CD4-positive, alpha-beta T cell treated with Interferon gamma for 1 hour (primary cell): ENCODE data around the gene SLC13A5.
A peak's percentile ranks its signal among the peaks of the same experiment; 100 is the strongest.
"Not testable (repeated sequence)": the region's sequence is repeated elsewhere in the genome, so short reads cannot be mapped to it uniquely, and the experiment has no call there.

ENCODE experiments used
- DNase-seq: peaks from one replicate; pipeline ENCODE4 v3.0.0-alpha.2; 2020

Gene SLC13A5

GRCh38 chr17:6658411-6658810 is 54.8 kb downstream of the SLC13A5 start:
- not testable (repeated sequence) for DNase-seq

- no peak for DNase-seq
Observed at GRCh38 chr17:6657633-6658287, 55.4 kb downstream of the SLC13A5 start.

DNA sequence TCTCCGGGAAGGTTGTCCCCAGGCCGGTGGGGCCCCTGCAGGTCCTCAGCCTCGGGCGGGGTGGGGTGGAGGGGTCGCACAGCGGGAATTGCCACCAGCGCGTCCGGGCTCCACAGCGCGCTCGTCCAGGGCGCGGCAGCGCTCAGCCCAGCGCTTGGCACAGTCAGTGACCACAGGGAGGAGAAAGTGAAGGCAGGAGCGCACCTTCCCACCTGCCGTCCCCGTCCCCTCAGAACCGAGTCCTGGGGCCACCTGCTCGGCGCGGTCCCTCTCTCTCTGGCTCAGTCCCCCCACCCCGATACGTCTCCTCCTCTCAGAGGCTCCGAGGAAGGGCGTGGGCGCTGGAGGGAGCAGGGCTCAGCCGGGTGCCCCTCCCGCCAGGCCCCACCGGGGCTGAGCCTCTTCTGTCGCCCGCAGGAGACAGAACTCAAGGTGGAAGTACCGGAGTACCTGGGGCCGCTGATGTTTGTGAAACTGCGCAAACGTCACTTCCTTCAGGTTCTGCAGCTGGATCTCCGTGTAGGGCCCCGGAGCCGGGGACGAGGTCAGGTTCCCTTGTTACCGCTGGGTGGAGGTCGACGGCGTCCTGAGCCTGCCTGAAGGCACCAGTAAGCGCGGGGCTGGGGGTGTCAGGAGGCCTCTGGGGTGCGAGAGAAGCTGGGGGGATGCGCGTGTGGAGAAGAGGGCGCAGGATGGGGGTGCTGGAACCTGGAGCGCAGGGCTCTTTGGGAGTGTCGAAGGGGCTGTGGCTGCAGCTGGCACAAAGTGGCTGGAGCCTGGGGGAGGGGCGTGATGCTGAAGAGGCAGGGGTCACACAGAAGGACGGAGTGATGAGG is 56.2 kb downstream of the SLC13A5 start:
- DNase-seq: peak; percentile 78

- not testable (repeated sequence) for DNase-seq
Observed at GRCh38 chr17:6655732-6656361, 57.3 kb downstream of the SLC13A5 start.

- no peak for DNase-seq
Observed at GRCh38 chr17:6654841-6655731, 58.1 kb downstream of the SLC13A5 start.

- DNase-seq: no peak
Observed at GRCh38 chr17:6651919-6652452, 61.2 kb downstream of the SLC13A5 start.

GRCh38 chr17:6651354-6651918 is 61.7 kb downstream of the SLC13A5 start, which contains the start of the genes C17orf100 and MED31:
Gene C17orf100, plus strand, starts transcription at chr17:6651762. Its CDS starts 152 bp downstream, at chr17:6651914.
Gene MED31, minus strand, starts transcription at chr17:6651605. Its CDS starts 77 bp downstream, at chr17:6651528.
- peak; percentile 97 for DNase-seq

DNA sequence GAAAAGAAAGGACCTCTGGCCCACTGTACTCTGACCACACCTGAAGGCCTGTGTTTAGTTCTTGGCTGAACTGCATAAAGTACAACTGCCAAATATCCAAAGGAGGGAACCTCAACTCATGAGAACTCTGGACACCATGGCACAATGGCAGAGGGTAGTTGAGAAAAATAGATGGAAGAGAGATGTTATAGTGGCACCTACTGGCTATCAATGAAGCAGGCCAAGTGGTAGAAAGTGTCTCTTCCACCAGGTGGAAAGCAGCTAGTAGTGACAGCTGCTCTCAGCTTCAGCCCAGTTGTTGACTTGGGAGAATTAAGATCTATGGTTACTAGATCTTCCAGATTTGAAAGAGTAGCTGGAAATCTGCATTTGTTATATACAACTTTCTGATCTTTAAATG is 65.0 kb downstream of the SLC13A5 start:
- no peak for DNase-seq

GRCh38 chr17:6643451-6644125 is 69.6 kb downstream of the SLC13A5 start:
- no peak for DNase-seq

DNA sequence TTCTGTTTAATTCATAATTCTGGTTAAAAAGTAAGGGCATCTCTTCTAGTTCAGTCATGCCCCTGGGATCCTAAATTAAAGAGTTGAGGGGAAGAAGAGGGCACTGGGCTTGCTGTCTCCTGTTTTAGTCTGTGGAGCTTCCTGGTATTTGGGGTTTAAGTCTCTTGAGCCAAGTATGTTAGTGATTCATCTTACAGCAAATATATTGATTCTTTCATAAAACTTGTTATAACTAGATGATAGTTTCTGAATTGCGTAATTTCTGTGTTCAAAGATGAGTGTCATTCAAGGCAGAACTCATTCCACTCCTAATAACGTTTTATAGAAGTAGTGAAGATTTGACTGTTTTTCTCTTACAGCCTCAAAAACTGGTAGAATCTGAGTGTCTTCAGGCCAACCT is 70.6 kb downstream of the SLC13A5 start:
- DNase-seq: no peak

- DNase-seq: no peak
Observed at GRCh38 chr17:6641247-6641863, 71.8 kb downstream of the SLC13A5 start.

GRCh38 chr17:6640536-6641246 is 72.5 kb downstream of the SLC13A5 start, which contains the start of the genes KIAA0753 and TXNDC17:
Gene KIAA0753, minus strand, starts transcription at chr17:6640711. Its CDS starts 5,608 bp downstream, at chr17:6635103.
Gene TXNDC17, plus strand, starts transcription at chr17:6641060. Its CDS starts 23 bp downstream, at chr17:6641083.
- DNase-seq: peak; percentile 88

DNA sequence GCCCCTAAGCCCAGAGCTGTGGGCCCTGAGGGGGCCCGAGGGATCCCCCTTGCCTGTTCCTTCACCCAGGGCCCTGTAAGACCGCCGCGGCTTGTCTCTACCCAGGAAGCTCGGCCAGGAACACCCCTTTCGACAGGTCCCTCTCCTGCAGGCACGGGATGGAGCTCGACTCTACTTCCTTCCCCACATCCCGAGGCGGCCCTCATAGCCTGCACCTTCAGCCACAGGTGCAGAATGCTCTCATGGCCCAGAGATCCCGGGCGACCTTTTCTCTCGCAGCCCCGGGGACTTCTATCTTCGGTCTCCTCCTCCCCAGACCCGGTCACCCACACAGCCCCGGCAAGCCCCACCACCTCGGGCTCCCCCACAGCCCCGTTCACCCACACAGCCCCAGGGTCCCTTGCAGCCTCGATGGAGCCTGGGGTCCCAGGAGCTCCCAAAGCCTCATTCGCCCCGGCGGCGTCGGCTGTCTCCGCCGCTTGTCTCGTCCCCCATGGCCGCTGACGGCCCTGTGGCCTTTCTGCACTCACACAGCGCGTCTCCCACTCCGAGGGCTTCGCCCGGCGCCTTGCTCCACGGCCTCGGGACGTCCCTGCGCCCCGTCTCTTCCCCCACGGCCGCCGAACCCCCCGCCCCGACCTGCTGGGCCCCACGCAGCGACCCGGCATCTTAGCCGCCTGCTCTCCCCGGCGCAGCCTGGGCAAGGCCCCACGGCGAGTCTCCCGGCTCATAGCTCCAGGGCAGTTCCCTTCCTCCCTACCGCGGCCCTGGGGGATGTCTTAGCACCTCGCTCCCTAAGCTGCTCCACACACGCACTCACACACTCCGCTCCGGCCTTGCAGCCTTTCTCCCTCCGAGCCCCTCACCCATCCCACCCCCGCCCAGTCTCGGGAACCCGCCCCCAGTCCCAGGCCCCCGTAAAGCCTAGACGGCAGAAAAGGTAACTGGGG is 73.3 kb downstream of the SLC13A5 start:
- DNase-seq: no peak

GRCh38 chr17:6639014-6639585 is 74.1 kb downstream of the SLC13A5 start:
- DNase-seq: no peak

- DNase-seq: no peak
Observed at GRCh38 chr17:6638046-6638908, 74.9 kb downstream of the SLC13A5 start.

DNA sequence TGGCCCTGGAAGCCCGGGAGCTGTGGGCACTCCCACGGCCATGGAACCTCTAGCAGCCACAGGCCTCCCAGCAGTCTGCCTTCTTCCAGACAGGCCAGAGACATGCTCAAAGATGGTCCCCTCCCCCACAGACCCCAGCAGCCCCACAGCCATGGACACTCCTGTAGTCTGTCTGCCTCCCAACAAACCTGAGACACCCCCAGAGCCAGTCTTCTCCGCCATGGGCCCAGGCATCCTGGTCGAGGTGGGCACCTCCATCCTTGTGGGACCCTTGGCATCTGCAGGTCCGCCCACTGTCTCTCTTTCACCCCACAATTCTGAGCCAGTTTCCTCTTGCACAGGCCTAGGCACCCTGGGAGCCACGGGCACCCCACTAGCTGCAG is 75.7 kb downstream of the SLC13A5 start:
- no peak for DNase-seq
